Measurements from ENCODE around the gene SFXN3. TPM values are rescaled to one million over a fixed set of nuclear protein-coding genes. Genes with fewer than 3 reads are reported as not detected.

Gene SFXN3
- total RNA-seq, 1 experiment from 2014 or later = 5.6 TPM

GRCh38 chr10:101050208-101051069 is 19.4 kb downstream of the SFXN3 start (continued):
- no peak for TF ChIP-seq ZMAT4 (CRISPR knock-in tag; IDR thresholded peaks at IDR 0.05)
- no peak for TF ChIP-seq E2F5 (CRISPR knock-in tag; IDR thresholded peaks at IDR 0.05)
- TF ChIP-seq OVOL2 (CRISPR knock-in tag; IDR thresholded peaks at IDR 0.05; ENCODE audit: borderline replicate concordance) = no peak
- TF ChIP-seq JUN (CRISPR knock-in tag; IDR thresholded peaks at IDR 0.05) = no peak
- TF ChIP-seq ZNF317 (CRISPR knock-in tag; IDR thresholded peaks at IDR 0.05; ENCODE audit: borderline replicate concordance, low read depth) = no peak
- no peak for TF ChIP-seq AFF4 (CRISPR knock-in tag; IDR thresholded peaks at IDR 0.05; ENCODE audit: borderline replicate concordance)
- TF ChIP-seq RORB (CRISPR knock-in tag; IDR thresholded peaks at IDR 0.05) = no peak
- no peak for TF ChIP-seq NR3C1 (CRISPR knock-in tag; conservative IDR thresholded peaks at IDR 0.05; ENCODE audit: low read depth)
- peak; percentile 86 for TF ChIP-seq CTCF (IDR thresholded peaks at IDR 0.05)
- no peak for TF ChIP-seq ZNF532 (CRISPR knock-in tag; IDR thresholded peaks at IDR 0.05; ENCODE audit: borderline replicate concordance)
- TF ChIP-seq NFE2L1 (CRISPR knock-in tag; IDR thresholded peaks at IDR 0.05) = no peak
- TF ChIP-seq FOXP4 (CRISPR knock-in tag; IDR thresholded peaks at IDR 0.05) = no peak
- TF ChIP-seq ESRRA (CRISPR knock-in tag; IDR thresholded peaks at IDR 0.05; ENCODE audit: borderline replicate concordance) = no peak
- TF ChIP-seq IRF1 (CRISPR knock-in tag; IDR thresholded peaks at IDR 0.05) = no peak
- TF ChIP-seq ATF6 (CRISPR knock-in tag; IDR thresholded peaks at IDR 0.05) = no peak
- no peak for TF ChIP-seq FOXJ3 (CRISPR knock-in tag; IDR thresholded peaks at IDR 0.05; ENCODE audit: borderline replicate concordance)
- no peak for TF ChIP-seq AR (CRISPR knock-in tag; IDR thresholded peaks at IDR 0.05)
- no peak for TF ChIP-seq FOXP1 (CRISPR knock-in tag; IDR thresholded peaks at IDR 0.05; ENCODE audit: borderline replicate concordance)

Measured in WTC11 (cell line).